HG03159 (cell line): ENCODE data around the gene NAALADL2.

Experiments
- ATAC-seq: cut with Tn5 transposase; IDR thresholded peaks from one replicate; pipeline ENCODE4 v1.9.1; 2021; ENCODE audit warnings: mild to moderate bottlenecking, moderate library complexity; ENCODE audit not compliant: unreplicated experiment

The NAALADL2 gene

GRCh38 chr3:174884776-174885568 is 25.8 kb downstream of the NAALADL2 start:
- ATAC-seq, result no peak

GRCh38 chr3:174891524-174892203 is 32.5 kb downstream of the NAALADL2 start:
- ATAC-seq, result no peak

GRCh38 chr3:174907027-174907426 is 47.9 kb downstream of the NAALADL2 start:
- ATAC-seq, result no peak

- no peak for ATAC-seq
These were observed 48.7 kb downstream of the NAALADL2 start for GRCh38 chr3:174907628-174908407.

- ATAC-seq, result no peak
These were observed 72.6 kb downstream of the NAALADL2 start for GRCh38 chr3:174931473-174932353.

- ATAC-seq, result no peak
These were observed 77.5 kb downstream of the NAALADL2 start for GRCh38 chr3:174936590-174936989.

GRCh38 chr3:174937478-174937877 is 78.3 kb downstream of the NAALADL2 start:
- ATAC-seq, result no peak

- no peak for ATAC-seq
These were observed 79.0 kb downstream of the NAALADL2 start for GRCh38 chr3:174938102-174938501.

- ATAC-seq, result no peak
These were observed 81.0 kb downstream of the NAALADL2 start for GRCh38 chr3:174940151-174940550.

- ATAC-seq, result no peak
These were observed 86.1 kb downstream of the NAALADL2 start for GRCh38 chr3:174945276-174945675.

- ATAC-seq, result no peak
These were observed 86.8 kb downstream of the NAALADL2 start for GRCh38 chr3:174945951-174946350.

- no peak for ATAC-seq
These were observed 90.4 kb downstream of the NAALADL2 start for GRCh38 chr3:174949523-174949922.

- ATAC-seq, result no peak
These were observed 91.9 kb downstream of the NAALADL2 start for GRCh38 chr3:174951034-174951433.

GRCh38 chr3:174951498-174952005 is 92.4 kb downstream of the NAALADL2 start:
- no peak for ATAC-seq

- ATAC-seq, result no peak
These were observed 93.9 kb downstream of the NAALADL2 start for GRCh38 chr3:174953068-174953467.

GRCh38 chr3:174955513-174956016 is 96.4 kb downstream of the NAALADL2 start:
- no peak for ATAC-seq

- ATAC-seq, result no peak
These were observed 97.9 kb downstream of the NAALADL2 start for GRCh38 chr3:174957081-174957480.

GRCh38 chr3:174957551-174958001 is 98.4 kb downstream of the NAALADL2 start:
- no peak for ATAC-seq

- no peak for ATAC-seq
These were observed 99.7 kb downstream of the NAALADL2 start for GRCh38 chr3:174958671-174959328.
